ENCODE measurements around the gene KCND2. TPM values are rescaled to one million over a fixed set of nuclear protein-coding genes. Genes with fewer than 3 reads are reported as not detected.

KCND2 gene
- total and polyA plus RNA-seq, 2 of the 8 experiments (the other 6 are each of a cell fraction or from before 2014, with no cell fraction given) = 4.6 to 7.7 TPM

- Histone ChIP-seq H3K18ac (ENCODE audit: extremely low read depth, low read length) (no peak overlapping the region), H3K14ac (ENCODE audit: insufficient read length) (no peak overlapping the region), H2BK120ac (replicated peaks; ENCODE audit: low read depth, low read length) (no peak overlapping the region), H3K23me2 (ENCODE audit: low read depth, low read length) (no peaks in the 10 kb centered on the region), H4K20me1 (replicated peaks in 1 of 2; ENCODE audit: control insufficient read depth in 1 of 2, insufficient read depth in 2 of 2, low read length in 2 of 2) (no peaks in the 10 kb centered on the region), H4K91ac (replicated peaks; ENCODE audit: insufficient read length, low read length) (no peak overlapping the region), H3K4me3 (ENCODE audit: extremely low read depth in 1 of 4, insufficient read depth in 2 of 4, low read depth in 3 of 4, low read length in 4 of 4) (no peak overlapping the region), H2BK12ac (ENCODE audit: low read depth, low read length) (no peak overlapping the region), H3K27ac (ENCODE audit: low read depth, low read length) (no peak overlapping the region), H3K36me3 (ENCODE audit: control insufficient read depth in 2 of 4, insufficient read depth in 4 of 4, low read length in 3 of 4) (no peaks in the 10 kb centered on the region), H2AK5ac (ENCODE audit: low read depth, low read length) (no peak overlapping the region), H2AFZ (ENCODE audit: low read length) (no peak overlapping the region), H3K27me3 (replicated peaks in 1 of 4; ENCODE audit: control insufficient read depth in 3 of 4, extremely low read depth in 1 of 4, insufficient read depth in 3 of 4, low read length in 3 of 4) (no peaks in the 10 kb centered on the region), H3K79me1 (ENCODE audit: low read depth, low read length) (no peaks in the 10 kb centered on the region), H3K56ac (replicated peaks; ENCODE audit: insufficient read length, low read depth, low read length) (no peak overlapping the region), H4K5ac (ENCODE audit: insufficient read length, low read depth, low read length) (no peak overlapping the region), H3K4me2 (ENCODE audit: insufficient read depth in 1 of 2, low read depth in 2 of 2, low read length in 2 of 2) (no peak overlapping the region), H3K79me2 (ENCODE audit: control insufficient read depth in 1 of 2, insufficient read depth in 2 of 2, low read length in 2 of 2) (no peaks in the 10 kb centered on the region), H2BK15ac (ENCODE audit: low read length) (no peak overlapping the region), H4K8ac (ENCODE audit: extremely low read depth, insufficient read depth, low read length) (no peak overlapping the region), H3K9ac (replicated peaks in 1 of 4; ENCODE audit: extremely low read depth in 1 of 4, low read depth in 3 of 4, low read length in 3 of 4) (no peak overlapping the region), H2BK5ac (ENCODE audit: low read depth, low read length) (no peak overlapping the region), H2BK20ac (ENCODE audit: low read length) (no peak overlapping the region), H3K4ac (replicated peaks; ENCODE audit: insufficient read length, low read depth, low read length) (no peak overlapping the region), H3K23ac (ENCODE audit: insufficient read length) (no peak overlapping the region), H3K9me3 (ENCODE audit: insufficient read depth in 2 of 2, low read depth in 1 of 2, low read length in 1 of 2) (no peaks in the 10 kb centered on the region), H3K4me1 (replicated peaks in 1 of 4; ENCODE audit: control insufficient read depth in 3 of 4, insufficient read depth in 4 of 4, low read length in 3 of 4) (no peaks in the 10 kb centered on the region)
- ChIA-PET CTCF (ENCODE audit: partially characterized antibody) (interaction anchor here (0.9 to 2.3 kb wide), 4 partner anchors 9 to 603 kb away, joined by 3 to 9 read pairs (median 4); no protein-coding TSS in a partner anchor), POLR2A (ENCODE audit: partially characterized antibody) (interaction anchor here (1.0 to 1.3 kb wide), 2 partner anchors 12 to 14 kb away, joined by 3 to 5 read pairs; no protein-coding TSS in a partner anchor)
- DNase-seq (ENCODE audit: low read depth in 1 of 2, low spot score in 2 of 2) (no peak), FAIRE-seq (no peak)
- 100% methylated on average over 1 of the region's 1 CpG; no CpG with 5 or more reads in 1 of the 2 experiments for WGBS, 2 experiments (ENCODE audit: extremely low coverage in 1 of 2, insufficient coverage in 1 of 2, insufficient read length in 1 of 2, insufficient replicate concordance in 2 of 2, low coverage in 1 of 2, low lambda C conversion rate in 2 of 2, missing lambda C conversion rate in 1 of 2)
- TF ChIP-seq SAP30 (IDR thresholded peaks at IDR 0.05; ENCODE audit: insufficient read depth, insufficient replicate concordance, low read length) (no peak), ASH2L (IDR thresholded peaks at IDR 0.05; ENCODE audit: low read length) (no peak), MAX (IDR thresholded peaks at IDR 0.05) (no peak), BRCA1 (IDR thresholded peaks at IDR 0.05; ENCODE audit: low read depth, low read length) (no peak), SRF (IDR thresholded peaks at IDR 0.05; ENCODE audit: low read depth, low read length) (no peak), CBX8 (IDR thresholded peaks at IDR 0.05; ENCODE audit: borderline replicate concordance, low read depth, low read length) (no peak), YY1 (IDR thresholded peaks at IDR 0.05; ENCODE audit: low read depth, low read length) (no peak), RXRA (IDR thresholded peaks at IDR 0.05; ENCODE audit: insufficient read depth, low read depth, low read length) (no peak), MAFK (IDR thresholded peaks at IDR 0.05; ENCODE audit: low read depth, low read length) (no peak), NANOG (IDR thresholded peaks at IDR 0.05; ENCODE audit: insufficient read depth, low read depth, low read length, poor library complexity, severe bottlenecking) (no peak), TCF12 (IDR thresholded peaks at IDR 0.05; ENCODE audit: low read depth, low read length) (no peak), SIX5 (IDR thresholded peaks at IDR 0.05; ENCODE audit: low read depth, low read length) (no peak), SIN3A (conservative IDR thresholded peaks at IDR 0.05 in 1 of 2, IDR thresholded peaks at IDR 0.05 in 1 of 2; ENCODE audit: low read depth in 1 of 2, low read length in 2 of 2) (no peak)
- TF ChIP-seq, protein P1, sequence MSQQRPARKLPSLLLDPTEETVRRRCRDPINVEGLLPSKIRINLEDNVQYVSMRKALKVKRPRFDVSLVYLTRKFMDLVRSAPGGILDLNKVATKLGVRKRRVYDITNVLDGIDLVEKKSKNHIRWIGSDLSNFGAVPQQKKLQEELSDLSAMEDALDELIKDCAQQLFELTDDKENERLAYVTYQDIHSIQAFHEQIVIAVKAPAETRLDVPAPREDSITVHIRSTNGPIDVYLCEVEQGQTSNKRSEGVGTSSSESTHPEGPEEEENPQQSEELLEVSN (IDR thresholded peaks at IDR 0.05) = no peak
Observed at GRCh38 chr7:120538335-120538734, 265.4 kb downstream of the KCND2 start.
